ENCODE data around the gene BCORL1. TPM values are rescaled to one million over a fixed set of nuclear protein-coding genes. Genes with fewer than 3 reads are reported as not detected.

The BCORL1 gene
- total RNA-seq, 1 donor from 2014 or later: 24.0 TPM

DNA sequence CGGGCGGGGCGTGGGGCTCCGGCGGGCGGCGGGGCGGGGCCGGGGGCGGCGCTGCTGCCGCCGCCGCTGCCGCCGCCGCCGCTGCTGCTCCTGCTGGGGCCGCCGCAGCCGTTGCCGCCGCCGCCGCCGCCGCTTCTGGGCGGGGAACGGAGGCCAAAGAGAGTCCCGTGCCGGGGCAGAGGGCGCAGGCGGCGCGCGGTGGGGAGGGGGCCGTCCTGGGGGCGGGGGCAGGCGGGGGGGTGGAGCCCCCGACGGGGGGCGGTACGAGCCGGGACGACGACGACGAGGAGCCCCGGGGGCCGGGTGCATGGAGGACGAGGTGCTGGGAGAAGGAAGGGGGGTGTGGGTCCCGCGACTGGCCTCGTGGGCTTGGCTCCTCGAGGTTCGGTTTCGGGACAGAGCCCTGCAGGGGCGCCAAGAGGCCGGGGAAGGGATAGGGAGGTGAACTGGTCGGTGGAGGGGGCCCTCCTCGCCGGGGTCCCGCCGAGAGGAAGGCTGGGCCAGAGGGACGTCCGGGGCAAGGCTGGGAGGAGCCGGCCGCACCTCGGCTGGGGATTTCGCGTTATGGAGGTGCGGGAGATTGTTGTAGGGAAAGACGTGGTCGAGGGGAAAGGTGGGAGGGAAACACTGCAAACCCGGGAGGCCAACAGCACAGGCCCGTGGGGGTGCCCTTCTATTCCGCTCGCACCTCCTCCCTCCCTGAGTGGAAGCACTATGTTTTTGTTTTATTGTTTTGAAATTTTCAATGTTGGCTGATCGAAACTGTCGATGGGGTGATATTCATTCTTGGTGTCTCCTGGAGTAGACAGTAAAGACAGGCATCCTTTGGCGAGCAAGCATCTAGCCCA lies 1.9 kb downstream of the BCORL1 start:
- peak; percentile 71 for DNase-seq (ENCODE audit: extremely low spot score, unreplicated experiment)
- TF ChIP-seq, protein P1, sequence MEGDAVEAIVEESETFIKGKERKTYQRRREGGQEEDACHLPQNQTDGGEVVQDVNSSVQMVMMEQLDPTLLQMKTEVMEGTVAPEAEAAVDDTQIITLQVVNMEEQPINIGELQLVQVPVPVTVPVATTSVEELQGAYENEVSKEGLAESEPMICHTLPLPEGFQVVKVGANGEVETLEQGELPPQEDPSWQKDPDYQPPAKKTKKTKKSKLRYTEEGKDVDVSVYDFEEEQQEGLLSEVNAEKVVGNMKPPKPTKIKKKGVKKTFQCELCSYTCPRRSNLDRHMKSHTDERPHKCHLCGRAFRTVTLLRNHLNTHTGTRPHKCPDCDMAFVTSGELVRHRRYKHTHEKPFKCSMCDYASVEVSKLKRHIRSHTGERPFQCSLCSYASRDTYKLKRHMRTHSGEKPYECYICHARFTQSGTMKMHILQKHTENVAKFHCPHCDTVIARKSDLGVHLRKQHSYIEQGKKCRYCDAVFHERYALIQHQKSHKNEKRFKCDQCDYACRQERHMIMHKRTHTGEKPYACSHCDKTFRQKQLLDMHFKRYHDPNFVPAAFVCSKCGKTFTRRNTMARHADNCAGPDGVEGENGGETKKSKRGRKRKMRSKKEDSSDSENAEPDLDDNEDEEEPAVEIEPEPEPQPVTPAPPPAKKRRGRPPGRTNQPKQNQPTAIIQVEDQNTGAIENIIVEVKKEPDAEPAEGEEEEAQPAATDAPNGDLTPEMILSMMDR (conservative IDR thresholded peaks at IDR 0.05): no peak
- H3K9me3 Mint-ChIP-seq: no peaks in the 10 kb centered on the region
- H3K36me3 Mint-ChIP-seq: peaks cover 6% of the 10 kb centered on the region
- H3K27me3 Mint-ChIP-seq: no peaks in the 10 kb centered on the region
- no peaks in the 10 kb centered on the region for H3K4me1 Mint-ChIP-seq (ENCODE audit: unreplicated experiment)
- peak overlapping the region; percentile 90 for H3K4me3 Mint-ChIP-seq
- peak overlapping the region; percentile 68 for H3K27ac Mint-ChIP-seq

- no peaks in the 10 kb centered on the region for H3K27me3 Mint-ChIP-seq
- no peak overlapping the region for H3K27ac Mint-ChIP-seq
- no peak for DNase-seq (ENCODE audit: extremely low spot score, unreplicated experiment)
- H3K4me1 Mint-ChIP-seq (ENCODE audit: unreplicated experiment): no peaks in the 10 kb centered on the region
- H3K4me3 Mint-ChIP-seq: no peak overlapping the region
- TF ChIP-seq, protein P1 (conservative IDR thresholded peaks at IDR 0.05): peak; percentile 25
- H3K9me3 Mint-ChIP-seq: no peaks in the 10 kb centered on the region
- peaks cover 6% of the 10 kb centered on the region for H3K36me3 Mint-ChIP-seq
Observed at GRCh38 chrX:129987871-129988270, 5.4 kb downstream of the BCORL1 start.

DNA sequence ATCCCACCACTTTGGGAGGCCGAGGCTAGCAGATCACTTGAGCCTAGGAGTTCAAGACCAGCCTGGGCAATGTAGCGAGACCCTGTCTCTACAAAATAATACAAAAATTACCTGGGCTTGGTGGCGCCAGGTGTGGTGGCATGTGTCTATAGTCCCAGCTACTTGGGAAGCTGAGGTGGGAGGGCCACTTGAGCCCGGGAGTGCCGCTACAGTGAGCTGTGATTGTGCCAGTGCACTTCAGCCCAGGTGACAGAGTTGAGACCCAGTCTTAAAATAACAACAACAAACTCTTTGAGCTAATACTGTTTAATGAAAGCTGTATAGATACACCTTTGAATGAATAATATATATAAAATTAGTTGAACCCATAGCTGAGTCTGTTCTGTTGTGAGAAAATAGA lies 9.7 kb downstream of the BCORL1 start:
- Mint-ChIP-seq H3K27me3 (no peaks in the 10 kb centered on the region), H3K27ac (no peak overlapping the region), H3K36me3 (peaks cover 9% of the 10 kb centered on the region), H3K4me1 (ENCODE audit: unreplicated experiment) (no peaks in the 10 kb centered on the region), H3K9me3 (no peaks in the 10 kb centered on the region), H3K4me3 (no peak overlapping the region)
- TF ChIP-seq, protein P1 (conservative IDR thresholded peaks at IDR 0.05): no peak
- DNase-seq (ENCODE audit: extremely low spot score, unreplicated experiment): no peak

DNA sequence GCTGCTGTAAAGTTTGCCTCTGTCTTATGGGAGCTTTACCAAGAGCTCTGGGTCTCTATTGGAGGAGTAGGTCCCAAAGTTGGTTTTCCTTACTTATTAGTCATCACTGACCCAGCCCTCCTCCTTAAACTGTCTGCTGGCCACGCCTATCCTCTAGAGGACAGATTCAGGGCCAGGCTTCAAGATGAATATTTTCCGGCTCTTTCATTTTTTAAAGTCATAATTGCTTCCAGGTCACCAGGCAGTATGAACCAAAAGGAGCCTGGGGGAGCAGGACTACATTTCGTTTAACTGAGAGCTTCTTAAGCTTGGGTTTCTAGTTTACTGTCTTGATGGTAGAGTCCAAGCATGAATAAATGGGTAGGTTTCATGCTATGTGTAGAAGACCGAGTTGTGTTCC lies 13.7 kb downstream of the BCORL1 start:
- H3K27ac Mint-ChIP-seq: no peak overlapping the region
- TF ChIP-seq, protein P1 (conservative IDR thresholded peaks at IDR 0.05): no peak
- no peaks in the 10 kb centered on the region for H3K9me3 Mint-ChIP-seq
- no peaks in the 10 kb centered on the region for H3K27me3 Mint-ChIP-seq
- no peaks in the 10 kb centered on the region for H3K4me1 Mint-ChIP-seq (ENCODE audit: unreplicated experiment)
- no peak overlapping the region for H3K4me3 Mint-ChIP-seq
- peaks cover 3% of the 10 kb centered on the region for H3K36me3 Mint-ChIP-seq
- no peak for DNase-seq (ENCODE audit: extremely low spot score, unreplicated experiment)

DNA sequence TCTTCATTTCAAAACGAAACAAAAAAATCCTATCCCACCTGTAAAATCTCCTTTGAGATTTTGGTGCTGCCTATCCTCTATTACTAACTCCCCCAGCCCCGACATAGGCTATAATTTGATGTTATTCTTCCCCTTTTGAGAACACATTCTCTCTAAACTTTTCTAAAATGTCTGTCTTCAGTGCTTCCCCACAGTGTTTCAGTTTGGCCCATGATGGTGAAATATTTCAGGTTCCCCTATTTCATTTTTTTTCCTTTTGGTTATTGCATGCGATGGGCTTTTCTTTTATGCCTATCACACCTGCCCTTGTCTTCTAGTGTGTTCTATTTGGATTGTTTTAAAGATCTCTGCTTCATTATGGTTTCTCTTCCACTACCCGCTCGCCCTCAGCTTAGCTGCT lies 14.7 kb downstream of the BCORL1 start:
- Mint-ChIP-seq H3K4me3 (no peak overlapping the region), H3K4me1 (ENCODE audit: unreplicated experiment) (no peaks in the 10 kb centered on the region), H3K9me3 (no peaks in the 10 kb centered on the region), H3K36me3 (peaks cover 3% of the 10 kb centered on the region), H3K27ac (no peak overlapping the region), H3K27me3 (no peaks in the 10 kb centered on the region)
- TF ChIP-seq, protein P1 (conservative IDR thresholded peaks at IDR 0.05): no peak
- DNase-seq (ENCODE audit: extremely low spot score, unreplicated experiment): no peak

Data from type B pancreatic cell (in vitro differentiated cells).